OCI-LY7 (cell line): ENCODE results near the gene CARM1. TPM values are rescaled to one million over a fixed set of nuclear protein-coding genes. Genes with fewer than 3 reads are reported as not detected.

Experiments
- BruUV-seq: library from RNA; stranded (reverse); fragments of 400-500 nt; replicated peaks from 2 replicates; lab custom pipeline; 2021; lab: Mats Ljungman, UMichigan
- CTCF ChIA-PET: fragments of 300-600 bp; sonication (Branson Sonifier 250); formaldehyde crosslinking; loops from one replicate; lab custom pipeline; 2022; ENCODE audit warnings: antibody characterized with exemption; ENCODE audit not compliant: unreplicated experiment; lab: Charles Lee
- POLR2A ChIA-PET: fragments of 300-600 bp; sonication (Branson Sonifier 250); formaldehyde crosslinking; loops from one replicate; lab custom pipeline; 2022; ENCODE audit warnings: antibody characterized with exemption; lab: Charles Lee
- DNase-seq: peaks from one replicate; pipeline ENCODE4 v3.0.0-alpha.2; 2015; ENCODE audit warnings: low spot score
- H2AFZ ChIP-seq: fragments of 200-600 bp; sonication (generic), shearing (Covaris generic); 2 replicates; pipeline ENCODE4 v1.6.1; 2014; ENCODE audit warnings: mild to moderate bottlenecking, antibody characterized with exemption, low read length, moderate library complexity
- H3K27ac ChIP-seq: fragments of 200-600 bp; sonication (generic); 2 replicates; pipeline ENCODE4 v1.5.1; 2014; ENCODE audit warnings: mixed run types, low read depth, mild to moderate bottlenecking, moderate library complexity, low read length, inconsistent platforms; ENCODE audit not compliant: poor library complexity, severe bottlenecking
- H3K36me3 ChIP-seq: fragments of 200-600 bp; sonication (generic); 2 replicates; pipeline ENCODE4 v1.6.1; 2014; ENCODE audit warnings: mild to moderate bottlenecking, antibody characterized with exemption, low read length, moderate library complexity, mixed read lengths; ENCODE audit not compliant: insufficient read depth
- H3K4me1 ChIP-seq: fragments of 200-600 bp; sonication (generic); 2 replicates; pipeline ENCODE4 v1.5.1; 2014; ENCODE audit warnings: mild to moderate bottlenecking, low read length; ENCODE audit not compliant: insufficient read depth, poor library complexity, severe bottlenecking
- H3K4me2 ChIP-seq: fragments of 200-600 bp; sonication (generic); 2 replicates; pipeline ENCODE4 v1.6.1; 2014; ENCODE audit warnings: mild to moderate bottlenecking, low read length
- H3K4me3 ChIP-seq: fragments of 200-600 bp; sonication (generic); 2 replicates; pipeline ENCODE4 v1.5.1; 2014; ENCODE audit warnings: mild to moderate bottlenecking, low read depth, low read length; ENCODE audit not compliant: poor library complexity, severe bottlenecking
- H3K79me2 ChIP-seq: fragments of 200-600 bp; sonication (generic); 2 replicates; pipeline ENCODE4 v1.6.1; 2016; ENCODE audit warnings: low read depth, mild to moderate bottlenecking, low read length, moderate library complexity, mixed read lengths; ENCODE audit not compliant: insufficient read depth
- H3K9me2 ChIP-seq: fragments of 200-600 bp; sonication (generic); 2 replicates; pipeline ENCODE4 v1.6.1; 2016; ENCODE audit warnings: mild to moderate bottlenecking, low read length, mixed read lengths; ENCODE audit not compliant: insufficient read depth
- H3K9me3 ChIP-seq: fragments of 200-600 bp; sonication (generic); 2 replicates; pipeline ENCODE4 v1.6.1; 2014; ENCODE audit warnings: mild to moderate bottlenecking, mixed run types, low read length, mixed read lengths
- H4K20me1 ChIP-seq: fragments of 200-600 bp; sonication (generic); 2 replicates; pipeline ENCODE4 v1.6.1; 2014; ENCODE audit warnings: mild to moderate bottlenecking, antibody characterized with exemption, low read length, moderate library complexity, mixed read lengths; ENCODE audit not compliant: insufficient read depth
- EZH2phosphoT487 ChIP-seq: fragments of 200-600 bp; sonication (generic); IDR thresholded peaks from 2 replicates; pipeline ENCODE4 v1.6.1; 2018; ENCODE audit warnings: low read depth, borderline replicate concordance, mild to moderate bottlenecking, mixed run types, antibody characterized with exemption, low read length, moderate library complexity, mixed read lengths
- intact Hi-C: fragments of 100-400 bp; cut with micrococcal nuclease; formaldehyde crosslinking; loops from one replicate; pipeline ENCODE4 v1.10.0; 2022; ENCODE audit not compliant: unreplicated experiment
- total RNA-seq, 2 experiments: library from RNA; depleted of rRNA in 1 of 2; stranded (reverse); fragments of >200 nt in 1 of 2; shearing (Covaris generic) in 1 of 2; gene quantifications; 2 replicates each; pipeline ENCODE4 v1.2.3, GENCODE V29; 2014 to 2022
- TF ChIP-seq, protein P1 (sequence below): fragments of 200-600 bp; sonication (generic); conservative IDR thresholded peaks from 2 replicates; pipeline ENCODE4 v1.5.1; 2014; ENCODE audit warnings: mild to moderate bottlenecking, antibody characterized with exemption, low read length, moderate library complexity, mixed read lengths

The CARM1 gene
- total RNA-seq, 2 experiments from 2014 or later: 41.2 to 107 TPM

DNA sequence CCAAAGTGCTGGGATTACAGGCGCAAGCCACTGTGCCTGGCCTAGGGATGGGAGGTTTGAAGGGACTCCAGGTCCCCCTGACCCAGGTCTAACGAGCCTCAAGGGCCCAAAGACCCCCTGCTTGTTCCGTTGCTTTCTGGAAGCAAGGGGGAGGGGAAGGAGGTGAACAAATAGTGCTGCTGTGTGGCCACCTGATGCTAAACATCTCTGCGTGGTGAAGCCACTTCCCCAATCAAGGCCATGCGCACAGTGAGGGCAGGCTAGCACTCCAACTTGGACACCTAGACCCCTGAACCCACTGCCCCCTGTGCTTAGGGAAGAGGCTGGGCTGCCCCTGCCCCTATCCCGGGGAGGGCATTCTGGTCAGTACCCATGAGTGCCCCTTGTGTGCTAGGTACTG is 24.0 kb downstream of the CARM1 start:
- peak overlapping the region; percentile 63; the same call in 1 of the 2 replicates for H3K4me2 ChIP-seq
- CTCF ChIA-PET: no interaction called here
- intact Hi-C loops: no loop called here
- BruUV-seq: no TSS peak
- no peaks in the 10 kb centered on the region for H3K9me3 ChIP-seq
- POLR2A ChIA-PET: no interaction called here
- no peak overlapping the region for H2AFZ ChIP-seq
- H3K36me3 ChIP-seq: peaks cover 11% of the 10 kb centered on the region; the same call in 1 of the 2 replicates
- H3K4me1 ChIP-seq: peaks cover 23% of the 10 kb centered on the region
- no peaks in the 10 kb centered on the region for H3K9me2 ChIP-seq
- peaks cover 55% of the 10 kb centered on the region for H3K79me2 ChIP-seq
- H4K20me1 ChIP-seq: 0 out of 2 replicates have a peak, but pooled peaks cover 8% of the 10 kb centered on the region
- no peak overlapping the region for H3K27ac ChIP-seq
- no peak for DNase-seq
- H3K4me3 ChIP-seq: no peak overlapping the region
- TF ChIP-seq EZH2phosphoT487: no peak
- TF ChIP-seq, protein P1, sequence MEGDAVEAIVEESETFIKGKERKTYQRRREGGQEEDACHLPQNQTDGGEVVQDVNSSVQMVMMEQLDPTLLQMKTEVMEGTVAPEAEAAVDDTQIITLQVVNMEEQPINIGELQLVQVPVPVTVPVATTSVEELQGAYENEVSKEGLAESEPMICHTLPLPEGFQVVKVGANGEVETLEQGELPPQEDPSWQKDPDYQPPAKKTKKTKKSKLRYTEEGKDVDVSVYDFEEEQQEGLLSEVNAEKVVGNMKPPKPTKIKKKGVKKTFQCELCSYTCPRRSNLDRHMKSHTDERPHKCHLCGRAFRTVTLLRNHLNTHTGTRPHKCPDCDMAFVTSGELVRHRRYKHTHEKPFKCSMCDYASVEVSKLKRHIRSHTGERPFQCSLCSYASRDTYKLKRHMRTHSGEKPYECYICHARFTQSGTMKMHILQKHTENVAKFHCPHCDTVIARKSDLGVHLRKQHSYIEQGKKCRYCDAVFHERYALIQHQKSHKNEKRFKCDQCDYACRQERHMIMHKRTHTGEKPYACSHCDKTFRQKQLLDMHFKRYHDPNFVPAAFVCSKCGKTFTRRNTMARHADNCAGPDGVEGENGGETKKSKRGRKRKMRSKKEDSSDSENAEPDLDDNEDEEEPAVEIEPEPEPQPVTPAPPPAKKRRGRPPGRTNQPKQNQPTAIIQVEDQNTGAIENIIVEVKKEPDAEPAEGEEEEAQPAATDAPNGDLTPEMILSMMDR: no peak

DNA sequence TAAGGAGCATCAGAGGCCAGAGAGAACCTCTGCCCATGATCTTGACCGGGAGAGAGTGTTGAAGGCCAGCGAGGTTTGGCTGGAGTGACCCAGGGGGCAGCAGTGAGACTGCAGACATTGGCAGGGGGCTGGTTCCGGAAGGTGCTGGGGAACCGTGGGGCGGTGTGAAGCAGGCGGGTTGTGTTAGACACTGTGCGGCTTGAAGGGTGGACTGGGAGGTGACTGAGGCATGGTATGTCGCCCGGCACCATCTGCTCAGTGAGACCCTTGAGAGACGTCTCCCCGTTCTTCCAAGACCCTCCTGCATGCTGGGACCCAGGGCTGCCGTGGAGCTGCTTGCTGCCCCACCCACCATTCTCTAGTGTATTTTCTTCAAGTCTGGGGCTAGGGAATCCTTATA is 24.6 kb downstream of the CARM1 start:
- Histone ChIP-seq H3K9me2 (no peaks in the 10 kb centered on the region), H3K27ac (no peak overlapping the region), H3K79me2 (peaks cover 52% of the 10 kb centered on the region), H3K4me3 (no peak overlapping the region), H4K20me1 (0 out of 2 replicates have a peak, but pooled peaks cover 8% of the 10 kb centered on the region), H2AFZ (no peak overlapping the region), H3K4me2 (peak overlapping the region; percentile 63), H3K36me3 (peaks cover 11% of the 10 kb centered on the region; the same call in 1 of the 2 replicates), H3K9me3 (no peaks in the 10 kb centered on the region), H3K4me1 (peaks cover 23% of the 10 kb centered on the region)
- TF ChIP-seq EZH2phosphoT487: no peak
- TF ChIP-seq, protein P1: peak; percentile 37
- intact Hi-C loops: no loop called here
- CTCF ChIA-PET: no interaction called here
- BruUV-seq: no TSS peak
- no peak for DNase-seq
- POLR2A ChIA-PET: no interaction called here

DNA sequence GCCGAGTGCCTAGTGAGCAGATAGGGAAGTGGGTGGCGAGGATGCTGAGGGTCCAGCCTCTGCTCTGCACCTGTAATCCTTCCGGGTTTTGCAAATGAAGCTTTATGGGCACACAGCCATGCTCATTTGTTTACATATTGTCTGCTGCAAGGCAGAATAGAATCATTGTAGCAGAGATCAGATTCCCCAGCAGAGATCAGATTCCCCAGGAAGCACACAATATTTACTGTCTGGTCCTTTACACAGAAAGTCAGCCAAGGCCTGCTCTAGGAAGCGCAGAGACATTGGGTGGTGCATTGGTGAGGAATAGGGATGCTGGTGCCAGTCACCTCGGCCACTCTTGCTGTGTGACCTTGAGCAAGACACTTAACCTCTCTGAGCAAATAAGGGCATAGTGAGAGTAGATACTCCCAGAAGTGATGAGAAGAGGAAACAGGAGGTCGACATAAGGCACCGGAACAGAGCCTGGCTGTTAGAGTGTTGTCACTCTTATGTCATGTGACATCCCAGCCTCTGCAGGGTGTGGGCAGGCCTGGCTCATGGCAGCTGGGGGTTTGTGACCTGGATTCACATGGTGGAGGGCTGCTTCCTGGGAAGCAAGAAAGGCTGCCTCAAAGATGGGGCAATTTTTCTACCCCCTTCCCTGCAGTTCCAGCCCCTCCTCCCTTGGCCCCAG is 25.6 kb downstream of the CARM1 start:
- ChIA-PET POLR2A (interaction anchor here (0.5 kb wide), 1 partner anchor 43 kb away, joined by 3 read pairs; no protein-coding TSS in a partner anchor), CTCF (no interaction called here)
- peak overlapping the region; percentile 27 for H3K27ac ChIP-seq
- H3K4me1 ChIP-seq: peaks cover 23% of the 10 kb centered on the region
- H3K36me3 ChIP-seq: peaks cover 10% of the 10 kb centered on the region; the same call in 1 of the 2 replicates
- H3K4me2 ChIP-seq: peak overlapping the region; percentile 63
- TF ChIP-seq, protein P1: no peak
- no peak for TF ChIP-seq EZH2phosphoT487
- peak; percentile 55 for DNase-seq
- no peaks in the 10 kb centered on the region for H3K9me3 ChIP-seq
- no TSS peak for BruUV-seq
- H2AFZ ChIP-seq: no peak overlapping the region
- no peaks in the 10 kb centered on the region for H3K9me2 ChIP-seq
- H3K4me3 ChIP-seq: no peak overlapping the region
- peaks cover 49% of the 10 kb centered on the region; the same call in 1 of the 2 replicates for H3K79me2 ChIP-seq
- H4K20me1 ChIP-seq: 0 out of 2 replicates have a peak, but pooled peaks cover 8% of the 10 kb centered on the region
- intact Hi-C loops: no loop called here
